ENCODE data around the gene JUNB.

JUNB gene

GRCh38 chr19:12791345-12792050 lies at the start of gene JUNB:
TSS of gene JUNB (plus strand) at chr19:12791486. CDS start at chr19:12791772, 286 bp downstream.
- peak; percentile 93 for DNase-seq

- DNase-seq, result no peak
Measured at GRCh38 chr19:12745166-12745897, 46.0 kb upstream of the JUNB start.

- no peak for DNase-seq
Measured at GRCh38 chr19:12748489-12748888, 42.8 kb upstream of the JUNB start.

- no peak for DNase-seq
Measured at GRCh38 chr19:12749938-12750521, 41.3 kb upstream of the JUNB start.

GRCh38 chr19:12750851-12751250 lies 40.4 kb upstream of the JUNB start:
- no peak for DNase-seq

- no peak for DNase-seq
Measured at GRCh38 chr19:12751635-12752034, 39.7 kb upstream of the JUNB start, which contains the start of gene BEST2. TSS of gene BEST2 (plus strand) at chr19:12751791. CDS start at chr19:12752593, 802 bp downstream.

- no peak for DNase-seq
Measured at GRCh38 chr19:12752056-12752781, 39.1 kb upstream of the JUNB start.

- no peak for DNase-seq
Measured at GRCh38 chr19:12754465-12755196, 36.7 kb upstream of the JUNB start.

GRCh38 chr19:12756150-12756883 lies 35.0 kb upstream of the JUNB start:
- no peak for DNase-seq

GRCh38 chr19:12757544-12758274 lies 33.6 kb upstream of the JUNB start:
- DNase-seq, result peak; percentile 43

GRCh38 chr19:12759686-12760085 lies 31.6 kb upstream of the JUNB start:
- no peak for DNase-seq

GRCh38 chr19:12763100-12763499 lies 28.2 kb upstream of the JUNB start:
- no peak for DNase-seq

- DNase-seq, result no peak
Measured at GRCh38 chr19:12764698-12765097, 26.6 kb upstream of the JUNB start.

GRCh38 chr19:12766051-12766521 lies 25.2 kb upstream of the JUNB start:
- DNase-seq, result no peak

GRCh38 chr19:12767150-12767549 lies 24.1 kb upstream of the JUNB start:
- no peak for DNase-seq

- no peak for DNase-seq
Measured at GRCh38 chr19:12767666-12768065, 23.6 kb upstream of the JUNB start.

- DNase-seq, result peak; percentile 56
Measured at GRCh38 chr19:12769689-12770088, 21.6 kb upstream of the JUNB start.

GRCh38 chr19:12770922-12771321 lies 20.4 kb upstream of the JUNB start:
- DNase-seq, result no peak

- no peak for DNase-seq
Measured at GRCh38 chr19:12772323-12772722, 19.0 kb upstream of the JUNB start.

- no peak for DNase-seq
Measured at GRCh38 chr19:12773571-12773970, 17.7 kb upstream of the JUNB start.

All from activated effector memory CD4-positive, alpha-beta T cell treated with Interleukin-2 at 50 U/mL for 16 hours (primary cell).